ENCODE data around the gene PPP6R1.

DNA sequence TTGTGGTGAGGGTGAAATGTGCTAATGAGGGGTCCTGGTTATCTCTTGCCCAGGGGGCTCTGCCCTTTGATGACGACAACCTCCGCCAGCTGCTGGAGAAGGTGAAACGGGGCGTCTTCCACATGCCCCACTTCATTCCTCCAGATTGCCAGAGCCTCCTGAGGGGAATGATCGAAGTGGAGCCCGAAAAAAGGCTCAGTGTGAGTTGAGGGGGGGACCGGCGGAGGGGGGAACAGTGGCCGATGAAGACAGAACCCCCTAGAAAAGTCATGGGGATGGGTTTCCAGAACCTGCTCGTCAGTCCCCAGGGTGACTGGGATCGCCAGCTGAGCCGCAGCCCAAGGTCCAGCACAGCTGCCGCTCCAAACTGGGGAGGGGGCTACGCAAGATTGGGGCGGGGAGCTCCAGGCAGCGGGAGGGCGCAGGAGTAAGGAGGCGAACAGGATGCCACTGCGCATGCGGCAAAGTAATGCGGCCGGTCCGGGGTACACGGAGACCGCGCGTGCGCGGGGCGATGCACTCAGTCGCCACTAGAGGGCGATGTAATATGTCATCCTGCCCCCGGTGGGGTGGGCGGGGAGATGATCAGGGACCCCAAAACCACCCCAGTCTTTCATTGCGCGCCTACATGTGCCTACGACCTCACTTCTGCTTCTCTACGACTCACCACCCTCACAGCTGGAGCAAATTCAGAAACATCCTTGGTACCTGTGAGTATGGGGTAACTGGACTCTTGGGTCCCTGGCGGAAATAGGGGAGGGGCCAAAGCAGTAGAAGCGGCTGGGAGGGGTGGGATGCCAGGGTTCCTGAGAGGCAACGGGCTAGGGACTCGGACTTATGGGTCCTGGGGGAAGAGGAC is 42.9 kb upstream of the PPP6R1 start:
- TF ChIP-seq FOXM1 (IDR thresholded peaks at IDR 0.05; ENCODE audit: borderline replicate concordance, low read depth) = no peak
- TF ChIP-seq, protein P1, sequence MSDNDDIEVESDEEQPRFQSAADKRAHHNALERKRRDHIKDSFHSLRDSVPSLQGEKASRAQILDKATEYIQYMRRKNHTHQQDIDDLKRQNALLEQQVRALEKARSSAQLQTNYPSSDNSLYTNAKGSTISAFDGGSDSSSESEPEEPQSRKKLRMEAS (IDR thresholded peaks at IDR 0.05) = 0 out of 2 replicates have a peak, but pooled peaks have one; percentile 26
- TF ChIP-seq CREB1 (IDR thresholded peaks at IDR 0.05; ENCODE audit: low read depth) = no peak
- TF ChIP-seq EGR1 (IDR thresholded peaks at IDR 0.05) = no peak
- TF ChIP-seq NFIC (IDR thresholded peaks at IDR 0.05) = no peak
- TF ChIP-seq, protein P2, sequence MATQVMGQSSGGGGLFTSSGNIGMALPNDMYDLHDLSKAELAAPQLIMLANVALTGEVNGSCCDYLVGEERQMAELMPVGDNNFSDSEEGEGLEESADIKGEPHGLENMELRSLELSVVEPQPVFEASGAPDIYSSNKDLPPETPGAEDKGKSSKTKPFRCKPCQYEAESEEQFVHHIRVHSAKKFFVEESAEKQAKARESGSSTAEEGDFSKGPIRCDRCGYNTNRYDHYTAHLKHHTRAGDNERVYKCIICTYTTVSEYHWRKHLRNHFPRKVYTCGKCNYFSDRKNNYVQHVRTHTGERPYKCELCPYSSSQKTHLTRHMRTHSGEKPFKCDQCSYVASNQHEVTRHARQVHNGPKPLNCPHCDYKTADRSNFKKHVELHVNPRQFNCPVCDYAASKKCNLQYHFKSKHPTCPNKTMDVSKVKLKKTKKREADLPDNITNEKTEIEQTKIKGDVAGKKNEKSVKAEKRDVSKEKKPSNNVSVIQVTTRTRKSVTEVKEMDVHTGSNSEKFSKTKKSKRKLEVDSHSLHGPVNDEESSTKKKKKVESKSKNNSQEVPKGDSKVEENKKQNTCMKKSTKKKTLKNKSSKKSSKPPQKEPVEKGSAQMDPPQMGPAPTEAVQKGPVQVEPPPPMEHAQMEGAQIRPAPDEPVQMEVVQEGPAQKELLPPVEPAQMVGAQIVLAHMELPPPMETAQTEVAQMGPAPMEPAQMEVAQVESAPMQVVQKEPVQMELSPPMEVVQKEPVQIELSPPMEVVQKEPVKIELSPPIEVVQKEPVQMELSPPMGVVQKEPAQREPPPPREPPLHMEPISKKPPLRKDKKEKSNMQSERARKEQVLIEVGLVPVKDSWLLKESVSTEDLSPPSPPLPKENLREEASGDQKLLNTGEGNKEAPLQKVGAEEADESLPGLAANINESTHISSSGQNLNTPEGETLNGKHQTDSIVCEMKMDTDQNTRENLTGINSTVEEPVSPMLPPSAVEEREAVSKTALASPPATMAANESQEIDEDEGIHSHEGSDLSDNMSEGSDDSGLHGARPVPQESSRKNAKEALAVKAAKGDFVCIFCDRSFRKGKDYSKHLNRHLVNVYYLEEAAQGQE (IDR thresholded peaks at IDR 0.05; ENCODE audit: low read depth) = no peak

Measured in Ishikawa (cell line).